Suprapubic skin (tissue), 3 donors: ENCODE results near the gene MYD88.

Experiments used
- CTCF ChIP-seq, 2 donors: fragments of 200-600 bp in 1 of 2; fragments of 450-650 bp in 1 of 2; sonication (generic) in 1 of 2; IDR thresholded peaks; one replicate each; pipeline ENCODE4 v1.5.1; 2016 to 2019; ENCODE audit warnings: antibody characterized with exemption in 2 of 2, mild to moderate bottlenecking in 1 of 2, moderate library complexity in 1 of 2
- EP300 ChIP-seq: sonication (generic); formaldehyde crosslinking; IDR thresholded peaks from one replicate; pipeline ENCODE4 v1.6.1; 2017; ENCODE audit warnings: antibody characterized with exemption
- POLR2A ChIP-seq, 2 donors: fragments of 450-650 bp; IDR thresholded peaks; one replicate each; pipeline ENCODE4 v1.6.1; 2017; ENCODE audit warnings: antibody characterized with exemption in 2 of 2, mild to moderate bottlenecking in 2 of 2, moderate library complexity in 2 of 2

DNA sequence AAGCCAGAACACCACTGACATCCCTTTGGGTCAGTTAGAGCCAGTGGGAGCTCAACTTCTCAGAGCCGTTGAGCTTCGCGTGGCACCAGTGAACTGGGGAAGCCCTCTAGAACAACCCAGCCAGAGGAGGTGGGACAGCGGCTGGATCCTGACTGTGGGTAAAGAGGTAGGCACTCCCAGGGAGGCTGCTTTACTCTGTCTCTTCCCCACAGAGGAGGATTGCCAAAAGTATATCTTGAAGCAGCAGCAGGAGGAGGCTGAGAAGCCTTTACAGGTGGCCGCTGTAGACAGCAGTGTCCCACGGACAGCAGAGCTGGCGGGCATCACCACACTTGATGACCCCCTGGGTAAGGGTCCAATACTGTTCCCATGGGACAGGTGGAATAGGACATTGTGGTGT lies 1.2 kb downstream of the MYD88 start:
- TF ChIP-seq EP300 = no peak
- no peak for TF ChIP-seq POLR2A (IDR thresholded peaks at IDR 0.05)
- no peak for TF ChIP-seq CTCF (IDR thresholded peaks at IDR 0.05)
